HepG2 (cell line): ENCODE measurements around the gene SYTL1. TPM values are rescaled to one million over a fixed set of nuclear protein-coding genes. Genes with fewer than 3 reads are reported as not detected.
A peak's percentile ranks its signal among the peaks of the same experiment; 100 is the strongest.

Source experiments
- ATAC-seq: fragments of 200-7000 bp; cut with Tn5 transposase; 3 replicates; pipeline ENCODE4 v1.9.1; 2020; ENCODE audit warnings: mild to moderate bottlenecking, moderate library complexity
- BruUV-seq: library from RNA; stranded (reverse); fragments of 400-500 nt; replicated peaks from 2 replicates; lab custom pipeline; 2021; lab: Mats Ljungman, UMichigan
- CTCF ChIA-PET: fragments of 300-600 bp; formaldehyde crosslinking; extraction: SDS; loops from one replicate; lab custom pipeline; 2021; ENCODE audit warnings: low total read pairs, inconsistent platforms, low intra/inter-chr PET ratio; lab: Yijun Ruan, JAX
- POLR2A ChIA-PET: fragments of 350-600 bp; sonication (Branson Sonifier 250); formaldehyde crosslinking; loops from one replicate; lab custom pipeline; 2020; ENCODE audit warnings: antibody characterized with exemption, inconsistent platforms; lab: Yijun Ruan, JAX
- DNase-seq: peaks from one replicate; pipeline ENCODE4 v3.0.0-alpha.2; 2015; ENCODE audit warnings: low spot score
- FAIRE-seq: peaks from 3 replicates; lab custom pipeline; 2011; peaks lifted over from hg19 to GRCh38; lab: Jason Lieb, UNC
- H2AFZ ChIP-seq: one replicate; pipeline ENCODE4 v1.6.1; 2011; ENCODE audit warnings: low read length, inconsistent platforms
- H3K27ac ChIP-seq: fragments of 300-600 bp; 3 replicates; pipeline ENCODE4 v1.8.0; 2011; ENCODE audit warnings: mixed run types, mild to moderate bottlenecking, mixed read lengths, low read length, inconsistent platforms; ENCODE audit not compliant: insufficient read depth; ENCODE audit errors: extremely low read length
- H3K27me3 ChIP-seq, 2 experiments: fragments of 200-600 bp in 1 of 2; 2 replicates in 1 of 2; 3 replicates in 1 of 2; pipeline versions ENCODE4 v1.6.0 to v1.8.0; 2011; ENCODE audit warnings: low read length in 2 of 2, mild to moderate bottlenecking in 2 of 2, moderate library complexity in 2 of 2, inconsistent platforms in 1 of 2; ENCODE audit not compliant: insufficient read depth in 2 of 2, control insufficient read depth in 1 of 2
- H3K36me3 ChIP-seq, 2 experiments: fragments of 200-600 bp in 1 of 2; replicated peaks in 1 of 2; 2 replicates in 1 of 2; 3 replicates in 1 of 2; pipeline versions ENCODE4 v1.5.1 to v1.8.0; 2011; ENCODE audit warnings: low read length in 2 of 2, inconsistent platforms in 1 of 2; ENCODE audit not compliant: insufficient read depth in 2 of 2, control insufficient read depth in 1 of 2
- H3K4me1 ChIP-seq: 2 replicates; pipeline ENCODE4 v1.5.1; 2012; ENCODE audit warnings: low read length, inconsistent platforms; ENCODE audit not compliant: insufficient read depth
- H3K4me2 ChIP-seq: 2 replicates; pipeline ENCODE4 v1.6.0; 2011; ENCODE audit warnings: low read depth, low read length, inconsistent platforms
- H3K4me3 ChIP-seq, 3 experiments: fragments of 200-600 bp in 1 of 3; sonication (generic), shearing (Covaris generic) in 1 of 3; replicated peaks in 1 of 3; 2 replicates each; pipeline ENCODE4 v1.5.1; 2011 to 2016; ENCODE audit warnings: low read length in 3 of 3, inconsistent platforms in 2 of 3, low read depth in 2 of 3, mild to moderate bottlenecking in 2 of 3, control low read depth in 1 of 3, mixed read lengths in 1 of 3; ENCODE audit not compliant: insufficient read depth in 1 of 3
- H3K79me2 ChIP-seq: one replicate; pipeline ENCODE4 v1.6.1; 2011; ENCODE audit warnings: low read length, inconsistent platforms; ENCODE audit not compliant: insufficient read depth
- H3K9ac ChIP-seq: 2 replicates; pipeline ENCODE4 v1.6.0; 2011; ENCODE audit warnings: mild to moderate bottlenecking, low read depth, low read length, inconsistent platforms; ENCODE audit not compliant: insufficient read depth
- H3K9me3 ChIP-seq: 2 replicates; pipeline ENCODE4 v1.5.1; 2012; ENCODE audit warnings: mild to moderate bottlenecking, low read length
- H4K20me1 ChIP-seq: 2 replicates; pipeline ENCODE4 v1.6.0; 2011; ENCODE audit warnings: inconsistent platforms, mild to moderate bottlenecking, low read length, moderate library complexity; ENCODE audit not compliant: insufficient read depth
- AKAP8 ChIP-seq: sonication (generic); formaldehyde crosslinking; IDR thresholded peaks from 2 replicates; pipeline ENCODE4 v1.5.1; 2020; ENCODE audit warnings: mild to moderate bottlenecking, missing genetic modification reagents
- BHLHE40 ChIP-seq: IDR thresholded peaks from 2 replicates; pipeline ENCODE4 v1.6.1; 2011; ENCODE audit warnings: low read length, improper control_type of control experiment
- HDAC1 ChIP-seq: sonication (generic); formaldehyde crosslinking; IDR thresholded peaks from 2 replicates; pipeline ENCODE4 v1.5.1; 2020; ENCODE audit warnings: mild to moderate bottlenecking, missing genetic modification reagents
- HIC2 ChIP-seq: sonication (generic); formaldehyde crosslinking; IDR thresholded peaks from 2 replicates; pipeline ENCODE4 v1.9.0; 2022; ENCODE audit warnings: low read depth, missing genetic modification reagents
- HNRNPUL1 ChIP-seq: fragments of 200-400 bp; formaldehyde crosslinking; IDR thresholded peaks from 2 replicates; pipeline ENCODE4 v1.6.1; 2017; ENCODE audit warnings: low read depth, mild to moderate bottlenecking, low read length, moderate library complexity
- KDM5A ChIP-seq: fragments of 200-600 bp; sonication (generic); IDR thresholded peaks from 2 replicates; pipeline ENCODE4 v1.7.0; 2018; ENCODE audit warnings: antibody characterized with exemption, mild to moderate bottlenecking, low read length, borderline replicate concordance
- PHF8 ChIP-seq: sonication (generic); formaldehyde crosslinking; IDR thresholded peaks from 2 replicates; pipeline ENCODE4 v1.5.0; 2020; ENCODE audit warnings: missing genetic modification reagents
- PRPF4 ChIP-seq: fragments of 200-400 bp; formaldehyde crosslinking; IDR thresholded peaks from 2 replicates; pipeline ENCODE4 v1.6.1; 2016; ENCODE audit warnings: low read length, low read depth; ENCODE audit not compliant: poor library complexity, severe bottlenecking
- STAG1 ChIP-seq: sonication (generic); formaldehyde crosslinking; IDR thresholded peaks from 2 replicates; pipeline ENCODE4 v1.4.0; 2020; ENCODE audit warnings: missing genetic modification reagents
- TBL1XR1 ChIP-seq: fragments of 150-350 bp; IDR thresholded peaks from 2 replicates; pipeline ENCODE4 v1.6.1; 2014; ENCODE audit warnings: borderline replicate concordance, low read length; ENCODE audit not compliant: partially characterized antibody
- TCF7 ChIP-seq: sonication (generic); IDR thresholded peaks from 2 replicates; pipeline ENCODE4 v1.6.1; 2016; ENCODE audit warnings: antibody characterized with exemption, low read depth
- TEF ChIP-seq: sonication (generic); formaldehyde crosslinking; IDR thresholded peaks from 2 replicates; pipeline ENCODE4 v1.5.0; 2020; ENCODE audit warnings: missing genetic modification reagents
- TFAP4 ChIP-seq: sonication (generic); IDR thresholded peaks from 2 replicates; pipeline ENCODE4 v1.6.1; 2016; ENCODE audit warnings: low read depth, borderline replicate concordance
- TRIM24 ChIP-seq: sonication (generic); formaldehyde crosslinking; IDR thresholded peaks from 2 replicates; pipeline ENCODE4 v1.8.0; 2022; ENCODE audit warnings: mild to moderate bottlenecking, missing genetic modification reagents
- ZBTB7B ChIP-seq: sonication (generic); formaldehyde crosslinking; IDR thresholded peaks from 2 replicates; pipeline ENCODE4 v1.4.0; 2020; ENCODE audit warnings: missing genetic modification reagents
- ZFX ChIP-seq: sonication (generic); formaldehyde crosslinking; IDR thresholded peaks from 2 replicates; pipeline ENCODE4 v1.4.0; 2020; ENCODE audit warnings: mild to moderate bottlenecking, low read depth, missing genetic modification reagents, moderate library complexity
- ZNF766 ChIP-seq: sonication (generic); formaldehyde crosslinking; IDR thresholded peaks from 2 replicates; pipeline ENCODE4 v1.5.0; 2020; ENCODE audit warnings: missing genetic modification reagents, borderline replicate concordance
- WGBS: methylation state at CpG from one replicate; pipeline ENCODE4 v1.1.6; 2017; ENCODE audit warnings: low lambda C conversion rate; 5-methylcytosine and 5-hydroxymethylcytosine counted together
- in situ Hi-C: cut with HindIII; loops from 2 replicates; pipeline ENCODE4 v1.10.0; 2017; ENCODE audit warnings: low pct_unique_long_range_greater_than_20kb; ENCODE audit not compliant: extremely low pct_ligation_motif_present
- intact Hi-C: fragments of 100-400 bp; cut with micrococcal nuclease; formaldehyde crosslinking; loops from one replicate; pipeline ENCODE4 v1.10.0; 2022; ENCODE audit not compliant: unreplicated experiment
- polyA plus RNA-seq, 8 experiments: library from polyadenylated mRNA; depleted of rRNA in 3 of 8; stranded (reverse) in 7 of 8; unstranded in 1 of 8; fragments of >200 nt; fragmentation: Illumina TruSeq in 4 of 8; extraction: Trizol in 4 of 8; gene quantifications; 2 replicates each; pipeline versions ENCODE4 v1.2.1 to v1.2.3, GENCODE V29; 2011 to 2016; ENCODE audit warnings: low read depth in 4 of 8, missing spikeins in 1 of 8, mixed read lengths in 1 of 8; ENCODE audit not compliant: insufficient read depth in 1 of 8
- total RNA-seq, 5 experiments: library from RNA; depleted of rRNA; stranded (reverse); fragments of >200 nt; fragmentation: Illumina TruSeq; extraction: Trizol; gene quantifications; 2 replicates each; pipeline ENCODE4 v1.2.3, GENCODE V29; 2016; ENCODE audit warnings: low read depth in 1 of 5

The SYTL1 gene
- total and polyA plus RNA-seq, 2 of the 13 experiments (the other 11 are each of a cell fraction or from before 2014, with no cell fraction given) = 11.1 to 17.8 TPM

GRCh38 chr1:27321813-27322568, 19.8 kb upstream of the SYTL1 start, which contains the start of gene TMEM222 (continued):
- no peak for TF ChIP-seq TEF (CRISPR knock-in tag)
- TF ChIP-seq PRPF4 = no peak
- no peak for TF ChIP-seq STAG1 (CRISPR knock-in tag)

GRCh38 chr1:27322569-27323240, 19.1 kb upstream of the SYTL1 start:
- peak overlapping the region; percentile 78 for H3K4me2 ChIP-seq
- no peak overlapping the region for H2AFZ ChIP-seq
- no peaks in the 10 kb centered on the region for H4K20me1 ChIP-seq
- H3K27me3 ChIP-seq = peaks cover 0 to 12% of the 10 kb centered on the region in 2 experiments; a peak in 1 of 5 replicates
- H3K9ac ChIP-seq = peak overlapping the region; percentile 96
- ChIA-PET POLR2A (interaction anchor here (0.9 to 1.4 kb wide), 2 partner anchors 10 to 19 kb away, joined by 3 to 12 read pairs; partner anchors contain the start of gene SYTL1), CTCF (no interaction called here)
- peaks cover 3 to 29% of the 10 kb centered on the region in 2 experiments; a peak in 4 of 5 replicates for H3K36me3 ChIP-seq
- peak overlapping the region; percentile 95 to 99 (median 96) for H3K4me3 ChIP-seq
- DNase-seq = peak; percentile 25
- peaks cover 37% of the 10 kb centered on the region for H3K4me1 ChIP-seq
- H3K79me2 ChIP-seq = peaks cover 26% of the 10 kb centered on the region
- intact Hi-C loops = no loop called here
- BruUV-seq = TSS peak; percentile 68
- H3K9me3 ChIP-seq = no peaks in the 10 kb centered on the region
- no peak for FAIRE-seq
- WGBS = 6% methylated on average over 10 of the region's 10 CpGs
- peak; percentile 5; the same call in 2 of the 3 replicates for ATAC-seq
- in situ Hi-C loops = no loop called here
- peak overlapping the region; percentile 86 for H3K27ac ChIP-seq
- TF ChIP-seq ZNF766 (CRISPR knock-in tag) = no peak
- no peak for TF ChIP-seq HNRNPUL1
- TF ChIP-seq ZBTB7B (CRISPR knock-in tag) = no peak
- peak; percentile 74 for TF ChIP-seq BHLHE40
- TF ChIP-seq TRIM24 (CRISPR knock-in tag) = no peak
- TF ChIP-seq AKAP8 = 0 out of 2 replicates have a peak, but pooled peaks have one; percentile 11
- TF ChIP-seq HIC2 (CRISPR knock-in tag) = no peak
- TF ChIP-seq TCF7 = no peak
- 0 out of 2 replicates have a peak, but pooled peaks have one; percentile 14 for TF ChIP-seq HDAC1
- TF ChIP-seq TBL1XR1 = no peak
- peak; percentile 51; the same call in 1 of the 2 replicates for TF ChIP-seq KDM5A
- TF ChIP-seq TFAP4 = 0 out of 2 replicates have a peak, but pooled peaks have one; percentile 15
- TF ChIP-seq PHF8 (CRISPR knock-in tag) = peak; percentile 32; the same call in 1 of the 2 replicates
- TF ChIP-seq ZFX (CRISPR knock-in tag) = peak; percentile 67; the same call in 1 of the 2 replicates
